Calu3 (cell line): ENCODE measurements around the gene CDKL1. TPM values are rescaled to one million over a fixed set of nuclear protein-coding genes. Genes with fewer than 3 reads are reported as not detected.
A peak's percentile ranks its signal among the peaks of the same experiment; 100 is the strongest.

Experiments used
- BruUV-seq: library from RNA; stranded (reverse); fragments of 400-500 nt; replicated peaks from 2 replicates; lab custom pipeline; 2021; lab: Mats Ljungman, UMichigan
- CTCF ChIA-PET: fragments of 300-600 bp; sonication (Branson Sonifier 250); formaldehyde crosslinking; loops from one replicate; lab custom pipeline; 2022; ENCODE audit warnings: antibody characterized with exemption; lab: Charles Lee
- DNase-seq: peaks from one replicate; pipeline ENCODE4 v3.0.0; 2022
- H3K27ac Mint-ChIP-seq: one replicate; pipeline ENCODE4 v1.8.0; 2022; ENCODE audit warnings: mixed read lengths; ENCODE audit not compliant: unreplicated experiment
- H3K27me3 Mint-ChIP-seq: one replicate; pipeline ENCODE4 v1.8.0; 2022; ENCODE audit warnings: mixed read lengths; ENCODE audit not compliant: unreplicated experiment
- H3K36me3 Mint-ChIP-seq: one replicate; pipeline ENCODE4 v1.8.0; 2022; ENCODE audit warnings: mild to moderate bottlenecking, moderate library complexity, mixed read lengths; ENCODE audit not compliant: insufficient read depth, unreplicated experiment
- H3K4me1 Mint-ChIP-seq: one replicate; pipeline ENCODE4 v1.8.0; 2022; ENCODE audit warnings: mild to moderate bottlenecking, low read depth, mixed read lengths; ENCODE audit not compliant: unreplicated experiment
- H3K4me3 Mint-ChIP-seq: one replicate; pipeline ENCODE4 v1.8.0; 2022; ENCODE audit warnings: mild to moderate bottlenecking, low read depth, moderate library complexity, mixed read lengths; ENCODE audit not compliant: unreplicated experiment
- H3K9me3 Mint-ChIP-seq: one replicate; pipeline ENCODE4 v1.8.0; 2022; ENCODE audit warnings: low read depth, mixed read lengths; ENCODE audit not compliant: unreplicated experiment
- intact Hi-C: fragments of 100-400 bp; cut with micrococcal nuclease; formaldehyde crosslinking; loops from one replicate; pipeline ENCODE4 v1.10.0; 2022; ENCODE audit not compliant: unreplicated experiment
- total RNA-seq: library from RNA; stranded (reverse); gene quantifications from 2 replicates; pipeline ENCODE4 v1.2.3, GENCODE V29; 2022
- TF ChIP-seq, protein P1 (sequence below): fragments of 200-600 bp; IDR thresholded peaks from one replicate; pipeline ENCODE4 v1.8.0; 2022; ENCODE audit warnings: antibody characterized with exemption; ENCODE audit not compliant: unreplicated experiment

Gene CDKL1
- total RNA-seq, 1 experiment from 2014 or later: 3.0 TPM

DNA sequence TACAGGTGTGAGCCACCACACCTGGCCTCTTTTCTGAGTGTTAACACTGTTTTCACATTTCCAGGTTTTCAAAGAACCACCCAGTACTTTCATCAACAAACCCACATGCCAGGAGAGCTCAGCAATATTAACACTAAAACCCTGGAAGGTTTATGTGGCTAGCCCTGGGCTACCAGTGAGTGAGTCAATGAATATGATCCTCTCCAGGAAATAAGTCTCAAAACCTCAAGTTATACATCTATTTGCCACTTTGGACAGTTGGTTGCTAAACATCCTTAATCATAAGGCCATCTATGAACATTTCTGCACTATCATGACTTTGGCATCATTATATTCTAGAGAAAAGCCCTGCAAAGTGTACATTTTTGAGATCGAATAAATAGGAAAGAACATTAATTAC lies 6.3 kb upstream of the CDKL1 start:
- H3K36me3 Mint-ChIP-seq: no peaks in the 10 kb centered on the region
- CTCF ChIA-PET: no interaction called here
- no peaks in the 10 kb centered on the region for H3K27me3 Mint-ChIP-seq
- H3K4me3 Mint-ChIP-seq: no peak overlapping the region
- no TSS peak for BruUV-seq
- TF ChIP-seq, protein P1, sequence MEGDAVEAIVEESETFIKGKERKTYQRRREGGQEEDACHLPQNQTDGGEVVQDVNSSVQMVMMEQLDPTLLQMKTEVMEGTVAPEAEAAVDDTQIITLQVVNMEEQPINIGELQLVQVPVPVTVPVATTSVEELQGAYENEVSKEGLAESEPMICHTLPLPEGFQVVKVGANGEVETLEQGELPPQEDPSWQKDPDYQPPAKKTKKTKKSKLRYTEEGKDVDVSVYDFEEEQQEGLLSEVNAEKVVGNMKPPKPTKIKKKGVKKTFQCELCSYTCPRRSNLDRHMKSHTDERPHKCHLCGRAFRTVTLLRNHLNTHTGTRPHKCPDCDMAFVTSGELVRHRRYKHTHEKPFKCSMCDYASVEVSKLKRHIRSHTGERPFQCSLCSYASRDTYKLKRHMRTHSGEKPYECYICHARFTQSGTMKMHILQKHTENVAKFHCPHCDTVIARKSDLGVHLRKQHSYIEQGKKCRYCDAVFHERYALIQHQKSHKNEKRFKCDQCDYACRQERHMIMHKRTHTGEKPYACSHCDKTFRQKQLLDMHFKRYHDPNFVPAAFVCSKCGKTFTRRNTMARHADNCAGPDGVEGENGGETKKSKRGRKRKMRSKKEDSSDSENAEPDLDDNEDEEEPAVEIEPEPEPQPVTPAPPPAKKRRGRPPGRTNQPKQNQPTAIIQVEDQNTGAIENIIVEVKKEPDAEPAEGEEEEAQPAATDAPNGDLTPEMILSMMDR: no peak
- no peak overlapping the region for H3K27ac Mint-ChIP-seq
- intact Hi-C loops: no loop called here
- H3K9me3 Mint-ChIP-seq: peaks cover 4% of the 10 kb centered on the region
- no peak for DNase-seq
- no peaks in the 10 kb centered on the region for H3K4me1 Mint-ChIP-seq

DNA sequence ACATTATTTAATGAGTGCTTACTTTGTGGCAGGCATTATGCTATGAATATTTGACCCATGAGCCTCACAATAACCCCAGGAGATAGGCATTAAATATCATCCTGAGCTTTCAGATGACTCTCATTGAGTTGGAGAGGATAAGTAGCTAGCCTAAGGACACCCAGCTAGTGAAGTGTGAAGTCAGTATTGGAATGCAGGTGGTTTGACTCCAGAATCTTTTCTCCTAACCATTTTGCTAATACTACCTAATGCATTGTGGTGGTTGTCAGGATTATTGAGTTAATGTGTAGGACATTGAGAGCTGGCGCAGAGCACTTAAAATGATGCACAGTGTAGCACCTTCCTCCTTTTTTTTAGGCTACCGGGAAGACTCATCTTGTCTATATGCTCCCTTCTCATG lies 3.8 kb upstream of the CDKL1 start:
- intact Hi-C loops: no loop called here
- CTCF ChIA-PET: no interaction called here
- Mint-ChIP-seq H3K36me3 (peaks cover 20% of the 10 kb centered on the region), H3K27ac (no peak overlapping the region), H3K4me3 (no peak overlapping the region), H3K4me1 (no peaks in the 10 kb centered on the region), H3K27me3 (no peaks in the 10 kb centered on the region), H3K9me3 (no peaks in the 10 kb centered on the region)
- no peak for DNase-seq
- BruUV-seq: no TSS peak
- TF ChIP-seq, protein P1: no peak

DNA sequence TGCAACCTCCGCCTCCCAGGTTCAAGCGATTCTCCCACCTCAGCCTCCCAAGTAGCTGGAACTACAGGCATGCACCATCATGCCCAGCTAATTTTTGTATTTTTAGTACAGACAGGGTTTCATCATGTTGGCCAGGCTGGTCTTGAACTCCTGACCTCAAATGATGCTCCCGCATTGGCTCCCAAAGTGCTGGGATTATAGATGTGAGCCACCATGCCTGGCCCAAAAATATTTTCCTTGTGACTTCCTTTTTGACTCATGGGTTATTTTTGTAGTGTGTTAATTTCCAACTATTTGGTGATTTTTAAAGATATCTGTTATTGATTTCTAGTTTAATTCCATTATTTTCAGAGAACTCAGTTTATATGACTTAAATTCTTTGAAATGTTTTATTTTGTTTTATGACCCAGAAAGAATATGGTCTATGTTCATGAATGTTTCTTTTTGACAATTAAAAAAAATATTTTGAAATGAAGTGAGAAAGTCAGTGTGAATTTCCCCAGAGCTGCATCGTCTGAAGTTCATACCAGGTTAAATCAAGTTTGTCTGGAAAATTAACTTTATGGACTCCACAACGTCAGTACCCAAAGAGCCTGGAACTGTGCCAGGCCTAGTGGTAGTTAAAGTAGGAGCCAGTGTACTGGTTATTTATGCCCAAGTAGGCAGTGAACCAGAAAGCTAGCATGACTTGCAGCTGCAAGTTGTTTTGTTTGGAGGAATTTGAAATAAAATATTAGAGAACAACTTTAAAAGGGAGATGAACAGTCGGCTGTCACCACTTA lies 2.8 kb upstream of the CDKL1 start:
- Mint-ChIP-seq H3K4me1 (no peaks in the 10 kb centered on the region), H3K27ac (no peak overlapping the region), H3K4me3 (no peak overlapping the region), H3K9me3 (no peaks in the 10 kb centered on the region), H3K27me3 (no peaks in the 10 kb centered on the region), H3K36me3 (peaks cover 20% of the 10 kb centered on the region)
- BruUV-seq: no TSS peak
- peak; percentile 21 for DNase-seq
- intact Hi-C loops: loop anchor here (5.0 kb wide), 1 partner anchor 133 kb away; the partner anchor contains the start of gene MAP4K5
- TF ChIP-seq, protein P1: no peak
- CTCF ChIA-PET: no interaction called here

DNA sequence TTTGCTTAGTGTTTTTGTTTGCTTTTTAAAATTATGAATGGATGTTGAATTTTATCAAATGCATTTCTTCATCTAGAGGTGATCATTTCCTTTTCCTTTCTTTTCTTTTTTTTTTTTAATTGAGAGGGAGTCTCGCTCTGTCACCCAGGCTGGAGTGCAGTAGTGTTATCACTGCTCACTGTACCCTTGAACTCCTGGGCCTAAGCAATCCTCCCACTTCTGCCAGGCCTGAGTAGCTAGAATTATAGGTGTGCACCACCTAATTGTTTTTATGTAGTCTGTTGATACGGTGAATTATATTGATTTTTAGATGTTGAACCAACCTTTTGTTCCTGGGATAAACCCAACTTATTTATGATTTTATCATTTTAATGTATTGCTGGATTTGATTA lies 1.5 kb upstream of the CDKL1 start:
- H3K4me3 Mint-ChIP-seq: no peak overlapping the region
- no TSS peak for BruUV-seq
- CTCF ChIA-PET: no interaction called here
- H3K4me1 Mint-ChIP-seq: no peaks in the 10 kb centered on the region
- H3K27me3 Mint-ChIP-seq: no peaks in the 10 kb centered on the region
- DNase-seq: no peak
- TF ChIP-seq, protein P1: no peak
- H3K36me3 Mint-ChIP-seq: peaks cover 20% of the 10 kb centered on the region
- H3K27ac Mint-ChIP-seq: no peak overlapping the region
- no peaks in the 10 kb centered on the region for H3K9me3 Mint-ChIP-seq
- intact Hi-C loops: loop anchor here (5.0 kb wide), 1 partner anchor 134 kb away; the partner anchor contains the start of gene MAP4K5
